ENCODE measurements around the gene FMN1.

The FMN1 gene

DNA sequence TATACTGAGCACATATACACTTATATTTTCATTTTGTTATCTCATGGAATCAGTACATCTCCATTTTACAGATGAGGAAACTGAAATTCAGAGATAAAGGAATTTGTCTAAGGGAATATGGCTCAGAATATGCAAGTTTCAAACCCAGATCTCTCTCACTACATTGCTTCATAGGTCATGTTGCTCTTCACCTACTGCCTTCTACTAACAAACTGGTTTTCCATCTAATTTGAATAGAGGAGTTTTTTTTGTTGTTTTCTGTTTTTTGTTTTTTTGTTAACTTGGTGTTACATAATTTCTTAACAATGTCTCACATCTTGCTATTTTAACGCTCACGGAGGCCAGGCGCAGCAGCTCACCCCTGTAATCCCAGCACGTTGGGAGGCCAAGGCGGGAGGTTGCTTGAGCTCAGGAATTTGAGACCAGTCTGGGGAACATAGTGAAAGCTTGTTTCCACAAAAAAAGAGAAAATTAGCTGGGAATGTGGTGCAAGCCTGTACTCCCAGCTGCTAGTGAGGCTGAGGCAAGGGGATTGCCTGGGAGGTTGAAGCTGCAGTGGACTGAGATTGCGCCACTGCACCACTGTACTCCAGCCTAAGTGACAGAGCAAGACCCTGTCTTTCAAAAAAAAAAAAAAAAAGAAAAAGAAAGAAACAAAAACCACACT, 37.0 kb downstream of the FMN1 start:
- no peak overlapping the region for H2AFZ ChIP-seq
- H3K27ac ChIP-seq: no peak overlapping the region
- no peak overlapping the region for H3K9ac ChIP-seq
- no peaks in the 10 kb centered on the region for H3K4me1 ChIP-seq
- no peak overlapping the region for H3K4me2 ChIP-seq (ENCODE audit: low read length)
- no peaks in the 10 kb centered on the region for H3K36me3 ChIP-seq (ENCODE audit: control insufficient read depth, insufficient read depth, low read length)
- TF ChIP-seq, protein P1, sequence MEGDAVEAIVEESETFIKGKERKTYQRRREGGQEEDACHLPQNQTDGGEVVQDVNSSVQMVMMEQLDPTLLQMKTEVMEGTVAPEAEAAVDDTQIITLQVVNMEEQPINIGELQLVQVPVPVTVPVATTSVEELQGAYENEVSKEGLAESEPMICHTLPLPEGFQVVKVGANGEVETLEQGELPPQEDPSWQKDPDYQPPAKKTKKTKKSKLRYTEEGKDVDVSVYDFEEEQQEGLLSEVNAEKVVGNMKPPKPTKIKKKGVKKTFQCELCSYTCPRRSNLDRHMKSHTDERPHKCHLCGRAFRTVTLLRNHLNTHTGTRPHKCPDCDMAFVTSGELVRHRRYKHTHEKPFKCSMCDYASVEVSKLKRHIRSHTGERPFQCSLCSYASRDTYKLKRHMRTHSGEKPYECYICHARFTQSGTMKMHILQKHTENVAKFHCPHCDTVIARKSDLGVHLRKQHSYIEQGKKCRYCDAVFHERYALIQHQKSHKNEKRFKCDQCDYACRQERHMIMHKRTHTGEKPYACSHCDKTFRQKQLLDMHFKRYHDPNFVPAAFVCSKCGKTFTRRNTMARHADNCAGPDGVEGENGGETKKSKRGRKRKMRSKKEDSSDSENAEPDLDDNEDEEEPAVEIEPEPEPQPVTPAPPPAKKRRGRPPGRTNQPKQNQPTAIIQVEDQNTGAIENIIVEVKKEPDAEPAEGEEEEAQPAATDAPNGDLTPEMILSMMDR (IDR thresholded peaks at IDR 0.05): no peak
- H3K79me2 ChIP-seq: no peaks in the 10 kb centered on the region
- no peak overlapping the region for H3K4me3 ChIP-seq (ENCODE audit: low read depth, low read length)
- no peaks in the 10 kb centered on the region for H3K9me3 ChIP-seq (ENCODE audit: control insufficient read depth, low read length)
- H3K27me3 ChIP-seq (ENCODE audit: control insufficient read depth, insufficient read depth, low read length): no peaks in the 10 kb centered on the region

GRCh38 chr15:33155691-33156420, 38.7 kb downstream of the FMN1 start:
- H3K4me1 ChIP-seq: no peaks in the 10 kb centered on the region
- H3K9ac ChIP-seq: no peak overlapping the region

DNA sequence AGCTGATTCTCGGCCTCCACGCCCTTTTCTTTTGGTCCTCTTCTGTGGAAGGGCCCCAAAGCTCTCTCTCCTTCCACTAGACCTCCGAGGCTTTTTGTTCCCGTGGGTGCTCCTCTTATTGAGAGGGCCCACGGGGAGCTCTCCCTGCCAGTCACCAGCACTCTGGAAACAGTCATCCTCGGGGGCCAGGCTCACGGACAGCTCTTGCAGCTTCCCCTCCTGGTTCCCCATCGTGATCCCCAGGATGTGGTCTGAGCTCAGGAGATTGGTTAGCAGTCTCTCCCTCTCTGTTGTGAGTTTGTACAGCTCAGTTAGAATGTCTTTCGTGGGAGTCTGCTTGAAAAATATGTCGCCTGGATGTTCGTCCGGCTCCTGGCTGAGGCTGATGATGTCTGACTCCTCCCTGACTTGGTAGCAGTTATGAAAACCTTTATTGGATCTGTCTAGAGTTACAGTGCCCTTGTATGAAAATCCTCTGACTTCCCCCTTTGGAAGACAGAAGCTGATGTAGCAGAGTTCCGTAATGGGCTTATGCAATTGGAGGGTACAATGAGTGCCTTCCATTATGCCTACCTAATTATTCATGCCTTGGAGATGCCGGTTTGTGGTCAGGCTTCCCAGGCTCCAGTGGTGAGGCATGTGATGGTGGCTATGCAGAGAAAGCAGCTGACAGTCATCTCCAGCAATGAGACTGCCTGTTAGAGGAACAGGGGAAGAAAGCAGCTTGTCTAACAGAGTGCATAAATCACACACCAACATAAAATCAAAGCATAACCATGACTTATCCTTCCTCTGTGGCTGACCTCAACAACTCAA, 40.0 kb downstream of the FMN1 start:
- TF ChIP-seq, protein P1 (IDR thresholded peaks at IDR 0.05): no peak
- Histone ChIP-seq H2AFZ (no peak overlapping the region), H3K9ac (no peak overlapping the region), H3K4me1 (no peaks in the 10 kb centered on the region), H3K79me2 (no peaks in the 10 kb centered on the region), H3K27me3 (ENCODE audit: control insufficient read depth, insufficient read depth, low read length) (no peaks in the 10 kb centered on the region), H3K36me3 (ENCODE audit: control insufficient read depth, insufficient read depth, low read length) (no peaks in the 10 kb centered on the region), H3K4me3 (ENCODE audit: low read depth, low read length) (no peak overlapping the region), H3K27ac (no peak overlapping the region), H3K9me3 (ENCODE audit: control insufficient read depth, low read length) (no peaks in the 10 kb centered on the region), H3K4me2 (ENCODE audit: low read length) (no peak overlapping the region)

More at GRCh38 chr15:33155691-33156420, 38.7 kb downstream of the FMN1 start:
- H2AFZ ChIP-seq: no peak overlapping the region
- H3K9me3 ChIP-seq (ENCODE audit: control insufficient read depth, low read length): no peaks in the 10 kb centered on the region
- no peak overlapping the region for H3K4me2 ChIP-seq (ENCODE audit: low read length)
- TF ChIP-seq, protein P1 (IDR thresholded peaks at IDR 0.05): no peak
- H3K4me3 ChIP-seq (ENCODE audit: low read depth, low read length): no peak overlapping the region
- H3K27ac ChIP-seq: no peak overlapping the region
- no peaks in the 10 kb centered on the region for H3K27me3 ChIP-seq (ENCODE audit: control insufficient read depth, insufficient read depth, low read length)
- no peaks in the 10 kb centered on the region for H3K79me2 ChIP-seq
- no peaks in the 10 kb centered on the region for H3K36me3 ChIP-seq (ENCODE audit: control insufficient read depth, insufficient read depth, low read length)

GRCh38 chr15:33153548-33153947, 41.0 kb downstream of the FMN1 start:
- Histone ChIP-seq H3K27me3 (ENCODE audit: control insufficient read depth, insufficient read depth, low read length) (no peaks in the 10 kb centered on the region), H3K4me2 (ENCODE audit: low read length) (no peak overlapping the region), H2AFZ (no peak overlapping the region), H3K27ac (no peak overlapping the region), H3K79me2 (no peaks in the 10 kb centered on the region), H3K9me3 (ENCODE audit: control insufficient read depth, low read length) (no peaks in the 10 kb centered on the region), H3K36me3 (ENCODE audit: control insufficient read depth, insufficient read depth, low read length) (no peaks in the 10 kb centered on the region), H3K9ac (no peak overlapping the region), H3K4me3 (ENCODE audit: low read depth, low read length) (no peak overlapping the region), H3K4me1 (no peaks in the 10 kb centered on the region)
- TF ChIP-seq, protein P1 (IDR thresholded peaks at IDR 0.05): no peak

All from parathyroid adenoma (tissue), 2 donors.